B cell (primary cell): ENCODE results near the gene EID1. TPM values are rescaled to one million over a fixed set of nuclear protein-coding genes. Genes with fewer than 3 reads are reported as not detected.

Source experiments
- ATAC-seq: fragments of 200-7000 bp; cut with Tn5 transposase; one replicate; pipeline ENCODE4 v1.10.0; 2021; ENCODE audit warnings: low read depth, mild to moderate bottlenecking, moderate number of reproducible peaks, moderate library complexity
- CTCF ChIA-PET: fragments of 350-600 bp; sonication (Branson Sonifier 250); formaldehyde crosslinking; loops from one replicate; lab custom pipeline; 2021; ENCODE audit warnings: antibody characterized with exemption, inconsistent platforms; lab: Charles Lee
- POLR2A ChIA-PET: fragments of 350-600 bp; sonication (Branson Sonifier 250); formaldehyde crosslinking; loops from one replicate; lab custom pipeline; 2021; ENCODE audit warnings: antibody characterized with exemption; lab: Charles Lee
- DNase-seq: peaks from one replicate; pipeline ENCODE4 v3.0.0; 2013
- H2AFZ ChIP-seq: 2 replicates; pipeline ENCODE4 v1.6.1; 2012; ENCODE audit warnings: mild to moderate bottlenecking, low read depth, low read length; ENCODE audit not compliant: insufficient read depth, poor library complexity, severe bottlenecking
- H3K27ac ChIP-seq, 2 donors: 1 replicate in 1 of 2; 2 replicates in 1 of 2; pipeline ENCODE4 v1.5.1; 2012 to 2013; ENCODE audit warnings: low read length in 2 of 2, mild to moderate bottlenecking in 2 of 2, moderate library complexity in 1 of 2
- H3K27me3 ChIP-seq, 4 experiments: fragments of 200-600 bp in 1 of 4; sonication (generic) in 1 of 4; replicated peaks in 1 of 4; 1 replicate in 2 of 4; 2 replicates in 2 of 4; pipeline versions ENCODE4 v1.6.1 to v1.7.0; 2013 to 2016; ENCODE audit warnings: low read length in 3 of 4, mild to moderate bottlenecking in 2 of 4, mixed read lengths in 1 of 4, moderate library complexity in 1 of 4; ENCODE audit not compliant: insufficient read depth in 4 of 4, control insufficient read depth in 3 of 4; ENCODE audit errors: control extremely low read depth in 1 of 4
- H3K36me3 ChIP-seq, 2 experiments: replicated peaks in 1 of 2; 1 replicate in 1 of 2; 2 replicates in 1 of 2; pipeline versions ENCODE4 v1.6.1 to v1.7.1; 2013; ENCODE audit warnings: low read length in 1 of 2; ENCODE audit not compliant: insufficient read depth in 2 of 2, control insufficient read depth in 1 of 2; ENCODE audit errors: control extremely low read depth in 1 of 2, extremely low read depth in 1 of 2
- H3K4me1 ChIP-seq, 2 donors: fragments of 200-600 bp in 1 of 2; sonication (generic) in 1 of 2; 1 replicate in 1 of 2; 2 replicates in 1 of 2; pipeline versions ENCODE4 v1.5.1 to v1.6.1; 2013 to 2017; ENCODE audit warnings: low read length in 2 of 2; ENCODE audit not compliant: control insufficient read depth in 2 of 2, insufficient read depth in 2 of 2
- H3K4me2 ChIP-seq: replicated peaks from 2 replicates; pipeline ENCODE3; 2012; ENCODE audit warnings: mild to moderate bottlenecking, low read depth, low read length; ENCODE audit not compliant: poor library complexity, severe bottlenecking
- H3K4me3 ChIP-seq, 5 experiments: fragments of 200-600 bp in 1 of 5; sonication (generic) in 1 of 5; 1 replicate in 3 of 5; 2 replicates in 2 of 5; pipeline versions ENCODE4 v1.5.1 to v1.7.0; 2011 to 2016; ENCODE audit warnings: low read length in 4 of 5, mild to moderate bottlenecking in 4 of 5, low read depth in 2 of 5, control low read depth in 1 of 5, moderate library complexity in 1 of 5; ENCODE audit not compliant: insufficient read depth in 1 of 5; ENCODE audit errors: control extremely low read depth in 1 of 5, extremely low read depth in 1 of 5
- H3K79me2 ChIP-seq: fragments of 200-600 bp; sonication (generic); one replicate; pipeline ENCODE4 v1.6.0; 2016; ENCODE audit warnings: low read length; ENCODE audit not compliant: control insufficient read depth, insufficient read depth
- H3K9ac ChIP-seq: fragments of 200-600 bp; sonication (generic); 2 replicates; pipeline ENCODE4 v1.6.1; 2017; ENCODE audit warnings: mild to moderate bottlenecking, low read length, moderate library complexity
- H3K9me3 ChIP-seq, 3 donors: one replicate each; pipeline versions ENCODE4 v1.6.1 to v1.7.1; 2013; ENCODE audit warnings: low read length in 2 of 3; ENCODE audit not compliant: control insufficient read depth in 2 of 3, insufficient read depth in 1 of 3; ENCODE audit errors: control extremely low read depth in 1 of 3
- H4K20me1 ChIP-seq: 2 replicates; pipeline ENCODE4 v1.6.0; 2012; ENCODE audit warnings: mild to moderate bottlenecking, low read length; ENCODE audit not compliant: insufficient read depth, control insufficient read depth, poor library complexity, severe bottlenecking
- H3K27ac Mint-ChIP-seq: one replicate; pipeline ENCODE4 v1.8.0; 2021; ENCODE audit warnings: mixed read lengths
- H3K27me3 Mint-ChIP-seq: one replicate; pipeline ENCODE4 v1.8.0; 2021; ENCODE audit warnings: mixed read lengths
- H3K4me1 Mint-ChIP-seq: one replicate; pipeline ENCODE4 v1.8.0; 2021; ENCODE audit warnings: mixed read lengths
- H3K4me3 Mint-ChIP-seq: one replicate; pipeline ENCODE4 v1.8.0; 2021; ENCODE audit warnings: mixed read lengths
- H3K9me3 Mint-ChIP-seq: one replicate; pipeline ENCODE4 v1.8.0; 2022; ENCODE audit warnings: mixed read lengths; ENCODE audit not compliant: insufficient read depth
- CTCF ChIP-seq: fragments of 200-600 bp; IDR thresholded peaks from one replicate; pipeline ENCODE4 v1.8.0; 2022; ENCODE audit warnings: antibody characterized with exemption, mild to moderate bottlenecking
- EZH2 ChIP-seq: IDR thresholded peaks from 2 replicates; pipeline ENCODE4 v1.6.1; 2012; ENCODE audit warnings: borderline replicate concordance, low read depth, mild to moderate bottlenecking, moderate library complexity, low read length; ENCODE audit not compliant: insufficient read depth, poor library complexity, severe bottlenecking
- WGBS: methylation state at CpG from one replicate; pipeline ENCODE4 v1.1.5; 2013; ENCODE audit warnings: missing lambda C conversion rate; ENCODE audit not compliant: insufficient coverage; 5-methylcytosine and 5-hydroxymethylcytosine counted together
- intact Hi-C: fragments of 100-400 bp; cut with micrococcal nuclease; formaldehyde crosslinking; loops from one replicate; pipeline ENCODE4 v1.10.0; 2022
- polyA plus RNA-seq: library from polyadenylated mRNA; depleted of rRNA; stranded (reverse); fragments of >200 nt; gene quantifications from 2 replicates; pipeline ENCODE4 v1.2.3, GENCODE V29; 2012
- total RNA-seq, 2 donors: library from RNA; stranded (reverse); fragments of 120-200 nt in 1 of 2; gene quantifications; 1 replicate in 1 of 2; 2 replicates in 1 of 2; pipeline versions ENCODE4 v1.2.3 to v1.2.4, GENCODE V29; 2013 to 2022

The EID1 gene
- total and polyA plus RNA-seq, 2 donors (not counting 1 experiment from before 2014, with no cell fraction given) = 30.2 to 56.5 TPM

- no peak overlapping the region for H2AFZ ChIP-seq
- Mint-ChIP-seq H3K9me3 (no peaks in the 10 kb centered on the region), H3K27me3 (peaks cover 32% of the 10 kb centered on the region), H3K4me3 (no peak overlapping the region), H3K27ac (no peak overlapping the region), H3K4me1 (no peaks in the 10 kb centered on the region)
- H3K36me3 ChIP-seq = no peaks in the 10 kb centered on the region
- WGBS = no CpG with 5 or more reads among the region's 3 CpGs
- no peaks in the 10 kb centered on the region for H3K4me1 ChIP-seq
- H3K4me2 ChIP-seq = no peak overlapping the region
- H4K20me1 ChIP-seq = no peaks in the 10 kb centered on the region
- POLR2A ChIA-PET = no interaction called here
- no peak overlapping the region for H3K9ac ChIP-seq
- TF ChIP-seq CTCF (no peak), EZH2 (no peak)
- H3K27me3 ChIP-seq = peaks cover 0 to 14% (median 2%) of the 10 kb centered on the region in 4 experiments
- CTCF ChIA-PET = interaction anchor here (1.7 to 2.5 kb wide), 2 partner anchors 280 to 556 kb away, joined by 5 to 11 read pairs; no protein-coding TSS in a partner anchor
- intact Hi-C loops = no loop called here
- ATAC-seq (no peak), DNase-seq (no peak)
- no peak overlapping the region for H3K4me3 ChIP-seq
- no peaks in the 10 kb centered on the region for H3K79me2 ChIP-seq
- H3K27ac ChIP-seq = no peak overlapping the region
- no peaks in the 10 kb centered on the region for H3K9me3 ChIP-seq
Observed at GRCh38 chr15:48865370-48866079, 12.4 kb upstream of the EID1 start.

GRCh38 chr15:48866141-48866563, 11.8 kb upstream of the EID1 start:
- Histone ChIP-seq H3K36me3 (no peaks in the 10 kb centered on the region), H3K27ac (no peak overlapping the region), H3K27me3 (peaks cover 0 to 20% (median 2%) of the 10 kb centered on the region in 4 experiments), H2AFZ (no peak overlapping the region), H3K9ac (no peak overlapping the region), H3K79me2 (no peaks in the 10 kb centered on the region), H3K4me2 (no peak overlapping the region), H3K9me3 (no peaks in the 10 kb centered on the region), H3K4me1 (no peaks in the 10 kb centered on the region), H4K20me1 (no peaks in the 10 kb centered on the region), H3K4me3 (no peak overlapping the region)
- 100% methylated on average over 1 of the region's 2 CpGs for WGBS
- Mint-ChIP-seq H3K27ac (no peak overlapping the region), H3K9me3 (no peaks in the 10 kb centered on the region), H3K4me1 (no peaks in the 10 kb centered on the region), H3K4me3 (no peak overlapping the region), H3K27me3 (peaks cover 39% of the 10 kb centered on the region)
- intact Hi-C loops = no loop called here
- DNase-seq (no peak), ATAC-seq (no peak)
- POLR2A ChIA-PET = no interaction called here
- TF ChIP-seq CTCF = no peak
- TF ChIP-seq EZH2 = no peak
- CTCF ChIA-PET = interaction anchor here (1.7 to 2.5 kb wide), 2 partner anchors 280 to 556 kb away, joined by 5 to 11 read pairs; no protein-coding TSS in a partner anchor
